GM18867 (cell line): ENCODE measurements around the gene GTPBP10.
"Not testable (repeated sequence)": the region's sequence is repeated elsewhere in the genome, so short reads cannot be mapped to it uniquely, and the experiment has no call there.

ENCODE experiments used
- ATAC-seq: cut with Tn5 transposase; IDR thresholded peaks from one replicate; pipeline ENCODE4 v1.9.1; 2021; ENCODE audit warnings: mild to moderate bottlenecking, moderate library complexity; ENCODE audit not compliant: unreplicated experiment

GTPBP10 gene

GRCh38 chr7:90346336-90347125 lies at the start of gene GTPBP10:
Gene GTPBP10 (plus strand): TSS chr7:90346716. CDS start chr7:90346742, 26 bp downstream.
- peak; percentile 98 for ATAC-seq

- peak; percentile 94 for ATAC-seq
Measured at GRCh38 chr7:90298145-90299038, 48.1 kb upstream of the GTPBP10 start.

GRCh38 chr7:90303241-90303640 lies 43.3 kb upstream of the GTPBP10 start:
- no peak for ATAC-seq

GRCh38 chr7:90309872-90310271 lies 36.6 kb upstream of the GTPBP10 start:
- ATAC-seq = no peak

- no peak for ATAC-seq
Measured at GRCh38 chr7:90311175-90311574, 35.3 kb upstream of the GTPBP10 start.

- peak; percentile 45 for ATAC-seq
Measured at GRCh38 chr7:90312745-90313144, 33.8 kb upstream of the GTPBP10 start.

- ATAC-seq = no peak
Measured at GRCh38 chr7:90313907-90314306, 32.6 kb upstream of the GTPBP10 start.

GRCh38 chr7:90320014-90320413 lies 26.5 kb upstream of the GTPBP10 start:
- no peak for ATAC-seq

- ATAC-seq = no peak
Measured at GRCh38 chr7:90320418-90320800, 26.1 kb upstream of the GTPBP10 start.

GRCh38 chr7:90320801-90321494 lies 25.6 kb upstream of the GTPBP10 start, which contains the start of gene FAM237B:
Gene FAM237B (minus strand): TSS chr7:90321304. CDS start chr7:90319748, 1,556 bp downstream.
- no peak for ATAC-seq

- ATAC-seq = no peak
Measured at GRCh38 chr7:90322837-90323236, 23.7 kb upstream of the GTPBP10 start.

- ATAC-seq = no peak
Measured at GRCh38 chr7:90326500-90326899, 20.0 kb upstream of the GTPBP10 start.

- ATAC-seq = no peak
Measured at GRCh38 chr7:90334193-90334843, 12.2 kb upstream of the GTPBP10 start.

GRCh38 chr7:90334926-90335325 lies 11.6 kb upstream of the GTPBP10 start:
- not testable (repeated sequence) for ATAC-seq

- no peak for ATAC-seq
Measured at GRCh38 chr7:90337106-90337505, 9.4 kb upstream of the GTPBP10 start.

- no peak for ATAC-seq
Measured at GRCh38 chr7:90345016-90345415, 1.5 kb upstream of the GTPBP10 start.

GRCh38 chr7:90345595-90346335 lies 751 bp upstream of the GTPBP10 start:
- ATAC-seq = peak; percentile 15

- no peak for ATAC-seq
Measured at GRCh38 chr7:90347759-90348158, 1.2 kb downstream of the GTPBP10 start.

GRCh38 chr7:90349305-90349704 lies 2.8 kb downstream of the GTPBP10 start:
- no peak for ATAC-seq

GRCh38 chr7:90350032-90350431 lies 3.5 kb downstream of the GTPBP10 start:
- ATAC-seq = not testable (repeated sequence)
